Spleen (tissue), 11 donors: Measurements from ENCODE around the gene KIF17. TPM values are rescaled to one million over a fixed set of nuclear protein-coding genes. Genes with fewer than 3 reads are reported as not detected.
A peak's percentile ranks its signal among the peaks of the same experiment; 100 is the strongest.

Experiments
- DNase-seq: peaks from one replicate; pipeline ENCODE4 v3.0.0-alpha.2; 2020
- H3K27ac ChIP-seq, 8 donors: fragments of 200-600 bp; sonication (generic) in 7 of 8; 1 replicate in 4 of 8; 2 replicates in 4 of 8; pipeline versions ENCODE4 v1.5.0 to v1.8.0; 2016 to 2021; ENCODE audit warnings: inconsistent platforms in 4 of 8, mild to moderate bottlenecking in 4 of 8, moderate library complexity in 1 of 8
- H3K27me3 ChIP-seq, 7 donors: fragments of 200-600 bp; sonication (generic) in 6 of 7; replicated peaks in 1 of 7; 1 replicate in 4 of 7; 2 replicates in 3 of 7; pipeline versions ENCODE4 v1.5.0 to v1.8.0; 2016 to 2021; ENCODE audit warnings: inconsistent platforms in 3 of 7, mild to moderate bottlenecking in 1 of 7
- H3K36me3 ChIP-seq, 6 donors: fragments of 200-600 bp; sonication (generic) in 5 of 6; 1 replicate in 4 of 6; 2 replicates in 2 of 6; pipeline versions ENCODE4 v1.5.0 to v1.8.0; 2016 to 2021; ENCODE audit warnings: inconsistent platforms in 2 of 6
- H3K4me1 ChIP-seq, 6 donors: fragments of 200-600 bp; sonication (generic) in 5 of 6; 1 replicate in 3 of 6; 2 replicates in 3 of 6; pipeline versions ENCODE4 v1.5.0 to v1.8.0; 2016 to 2021; ENCODE audit warnings: inconsistent platforms in 3 of 6
- H3K4me3 ChIP-seq, 8 donors: fragments of 200-600 bp; sonication (generic) in 7 of 8; 1 replicate in 4 of 8; 2 replicates in 4 of 8; pipeline versions ENCODE4 v1.5.0 to v1.8.0; 2016 to 2021; ENCODE audit warnings: inconsistent platforms in 4 of 8, mild to moderate bottlenecking in 4 of 8, moderate library complexity in 2 of 8
- H3K9me3 ChIP-seq, 8 donors: fragments of 200-600 bp; sonication (generic) in 7 of 8; 1 replicate in 4 of 8; 2 replicates in 4 of 8; pipeline versions ENCODE4 v1.5.0 to v1.8.0; 2016 to 2021; ENCODE audit warnings: inconsistent platforms in 4 of 8
- POLR2A ChIP-seq, 3 donors: fragments of 450-650 bp; IDR thresholded peaks; one replicate each; pipeline ENCODE4 v1.5.1; 2017; ENCODE audit warnings: antibody characterized with exemption in 3 of 3, mild to moderate bottlenecking in 1 of 3
- POLR2AphosphoS5 ChIP-seq, 3 donors: sonication (generic); formaldehyde crosslinking; IDR thresholded peaks; one replicate each; pipeline ENCODE4 v1.5.1; 2017; ENCODE audit warnings: antibody characterized with exemption in 3 of 3
- WGBS, 5 donors: extraction: QIAGEN DNeasy Blood & Tissue Kit in 3 of 5; methylation state at CpG; one replicate each; pipeline versions ENCODE4 v1.1.5 to v1.1.7; 2013 to 2018; 5-methylcytosine and 5-hydroxymethylcytosine counted together
- intact Hi-C: fragments of 100-400 bp; cut with DNase I; formaldehyde crosslinking; loops from one replicate; pipeline ENCODE4 v1.15.0; 2023; ENCODE audit warnings: low total_unique reads
- polyA plus RNA-seq, 3 donors: library from polyadenylated mRNA; stranded (reverse); fragments of 200-250 nt; gene quantifications; one replicate each; pipeline ENCODE4 v1.2.1, GENCODE V29; 2013
- total RNA-seq, 7 donors: library from RNA; depleted of rRNA in 3 of 7; stranded (reverse); fragments of >200 nt in 3 of 7; fragmentation: NEBNext Ultra II Directional in 4 of 7; extraction: Animal tissue kit (Norgen Biotek cat#: 25700) in 4 of 7; gene quantifications; one replicate each; pipeline versions ENCODE4 v1.1.0 to v1.2.1, GENCODE V29; 2016 to 2021
- TF ChIP-seq, protein P1 (sequence below), 11 experiments: fragments of 200-600 bp in 7 of 11; fragments of 450-650 bp in 4 of 11; sonication (generic) in 4 of 11; IDR thresholded peaks in 8 of 11; conservative IDR thresholded peaks in 3 of 11; 1 replicate in 7 of 11; 2 replicates in 4 of 11; pipeline versions ENCODE4 v1.4.0 to v1.8.0; 2016 to 2021; ENCODE audit warnings: antibody characterized with exemption in 11 of 11, inconsistent platforms in 4 of 11, mild to moderate bottlenecking in 1 of 11
- donor health status: healthy with polysubstance abuse.
- donor health status: DM: no; HTN: no; CAD: no; lungs with moderate emphysema.
- donor health status: DM: no; HTN: no; CAD: no.
- donor health status: Bipolar disorder and iron deficiency.
- donor health status: healthy.
- donor health status: DM: no; HTN: no; CAD: no.
- donor health status: DM: yes; HTN: yes; CAD: no.

Gene KIF17
- total and polyA plus RNA-seq, 10 donors, result 8.3 to 82.2 (median 47.6) TPM

DNA sequence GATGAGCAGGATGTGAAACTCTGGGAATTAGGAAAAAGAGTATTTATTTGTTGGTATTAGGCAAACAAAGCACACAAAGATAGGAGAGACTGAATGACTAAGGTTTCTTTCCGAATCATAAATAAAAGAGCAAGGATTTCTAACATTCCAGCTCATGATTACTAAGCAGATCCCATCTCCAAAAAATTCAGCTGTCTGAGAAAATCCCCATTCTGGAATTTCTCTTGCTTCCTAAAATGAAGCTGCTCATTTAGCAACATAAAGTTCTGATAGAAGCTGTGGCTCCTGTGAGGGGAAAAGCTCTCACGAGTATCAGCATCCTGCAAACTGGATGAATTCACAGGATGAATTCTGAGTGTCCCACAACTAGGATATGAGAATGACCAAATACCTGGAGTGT is 21.4 kb upstream of the KIF17 start:
- peaks cover 5 to 86% (median 45%) of the 10 kb centered on the region in 6 donors for H3K36me3 ChIP-seq
- no peaks in the 10 kb centered on the region for H3K27me3 ChIP-seq
- intact Hi-C loops, result no loop called here
- no peak overlapping the region for H3K27ac ChIP-seq
- no peaks in the 10 kb centered on the region for H3K9me3 ChIP-seq
- no peak for TF ChIP-seq POLR2A (IDR thresholded peaks at IDR 0.05)
- TF ChIP-seq POLR2AphosphoS5 (IDR thresholded peaks at IDR 0.05), result no peak
- TF ChIP-seq, protein P1, sequence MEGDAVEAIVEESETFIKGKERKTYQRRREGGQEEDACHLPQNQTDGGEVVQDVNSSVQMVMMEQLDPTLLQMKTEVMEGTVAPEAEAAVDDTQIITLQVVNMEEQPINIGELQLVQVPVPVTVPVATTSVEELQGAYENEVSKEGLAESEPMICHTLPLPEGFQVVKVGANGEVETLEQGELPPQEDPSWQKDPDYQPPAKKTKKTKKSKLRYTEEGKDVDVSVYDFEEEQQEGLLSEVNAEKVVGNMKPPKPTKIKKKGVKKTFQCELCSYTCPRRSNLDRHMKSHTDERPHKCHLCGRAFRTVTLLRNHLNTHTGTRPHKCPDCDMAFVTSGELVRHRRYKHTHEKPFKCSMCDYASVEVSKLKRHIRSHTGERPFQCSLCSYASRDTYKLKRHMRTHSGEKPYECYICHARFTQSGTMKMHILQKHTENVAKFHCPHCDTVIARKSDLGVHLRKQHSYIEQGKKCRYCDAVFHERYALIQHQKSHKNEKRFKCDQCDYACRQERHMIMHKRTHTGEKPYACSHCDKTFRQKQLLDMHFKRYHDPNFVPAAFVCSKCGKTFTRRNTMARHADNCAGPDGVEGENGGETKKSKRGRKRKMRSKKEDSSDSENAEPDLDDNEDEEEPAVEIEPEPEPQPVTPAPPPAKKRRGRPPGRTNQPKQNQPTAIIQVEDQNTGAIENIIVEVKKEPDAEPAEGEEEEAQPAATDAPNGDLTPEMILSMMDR (IDR thresholded peaks at IDR 0.05 in 8 of 11, conservative IDR thresholded peaks at IDR 0.05 in 3 of 11), result no peak
- no peak for DNase-seq
- WGBS, 5 donors, result 82 to 99% (median 89%) methylated on average over 2 of the region's 2 CpGs
- no peak overlapping the region for H3K4me3 ChIP-seq
- no peaks in the 10 kb centered on the region for H3K4me1 ChIP-seq

DNA sequence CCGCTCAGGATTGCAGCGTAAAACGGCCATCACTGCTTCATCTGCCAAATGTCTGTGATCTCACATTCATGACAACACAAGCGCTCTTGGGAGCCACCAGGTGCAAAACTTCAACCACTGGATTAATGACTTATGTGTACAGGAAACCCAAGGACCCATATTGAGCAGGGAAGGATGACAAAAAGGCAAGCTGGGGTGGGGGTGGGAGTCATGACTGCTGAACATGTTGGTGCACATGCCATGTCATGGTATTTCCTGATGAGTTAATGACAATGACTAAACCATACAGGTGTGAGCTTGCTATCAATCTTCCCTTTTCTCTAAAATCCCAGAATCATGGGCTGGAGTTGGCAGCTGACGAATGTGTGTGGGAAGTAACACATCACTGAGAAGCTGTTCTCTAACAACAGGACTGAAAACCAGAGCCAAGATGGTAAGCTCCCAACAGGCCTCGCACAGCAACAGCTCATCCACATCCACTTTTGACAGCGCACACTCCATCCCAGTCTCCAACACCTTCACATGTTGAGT is 17.8 kb upstream of the KIF17 start:
- WGBS, 5 donors, result 91 to 97% (median 94%) methylated on average over 7 of the region's 7 CpGs
- no peak for DNase-seq
- H3K4me3 ChIP-seq, result no peak overlapping the region
- H3K4me1 ChIP-seq, result peaks cover 4 to 32% (median 25%) of the 10 kb centered on the region in 6 donors
- H3K27ac ChIP-seq, result no peak overlapping the region
- peaks cover 0 to 29% (median 23%) of the 10 kb centered on the region in 7 donors for H3K27me3 ChIP-seq
- no peaks in the 10 kb centered on the region for H3K9me3 ChIP-seq
- intact Hi-C loops, result no loop called here
- peaks cover 0 to 50% (median 17%) of the 10 kb centered on the region in 6 donors for H3K36me3 ChIP-seq
- TF ChIP-seq, protein P1 (IDR thresholded peaks at IDR 0.05 in 8 of 11, conservative IDR thresholded peaks at IDR 0.05 in 3 of 11), result no peak
- TF ChIP-seq POLR2AphosphoS5 (IDR thresholded peaks at IDR 0.05), result no peak
- TF ChIP-seq POLR2A (IDR thresholded peaks at IDR 0.05), result no peak

DNA sequence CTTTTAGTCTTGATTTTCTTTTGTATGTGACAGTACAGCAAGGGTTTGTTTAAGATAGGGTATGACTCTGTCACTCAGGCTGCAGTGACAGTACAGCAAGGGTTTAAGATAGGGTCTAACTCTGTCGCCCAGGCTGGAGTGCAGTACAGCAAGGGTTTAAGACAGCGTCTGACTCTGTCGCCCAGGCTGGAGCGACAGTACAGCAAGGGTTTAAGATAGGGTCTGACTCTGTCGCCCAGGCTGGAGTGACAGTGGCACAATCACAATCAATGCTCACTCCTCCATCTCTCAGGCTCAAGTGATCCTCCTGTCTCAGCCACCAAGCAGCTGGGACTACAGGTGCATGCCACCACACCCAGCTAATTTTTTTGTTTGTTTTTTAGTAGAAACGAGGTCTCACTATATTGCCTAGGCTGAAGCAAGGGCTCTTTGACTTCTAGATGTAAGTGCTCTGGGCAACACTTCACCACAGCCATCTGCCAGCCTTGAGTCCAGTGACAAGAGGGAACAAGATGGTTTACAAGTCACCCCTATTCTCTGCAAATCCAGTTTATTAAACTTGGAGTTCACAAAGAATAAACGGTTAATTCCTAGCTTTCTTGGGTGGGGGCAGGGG is 15.7 kb upstream of the KIF17 start:
- intact Hi-C loops, result no loop called here
- Histone ChIP-seq H3K4me3 (peak overlapping the region in 5 of 8 donors; percentile 57 to 84 (median 61)), H3K36me3 (peaks cover 0 to 28% (median 8%) of the 10 kb centered on the region in 6 donors), H3K27me3 (peaks cover 0 to 50% (median 28%) of the 10 kb centered on the region in 7 donors), H3K27ac (no peak overlapping the region), H3K9me3 (no peaks in the 10 kb centered on the region), H3K4me1 (peaks cover 4 to 42% (median 28%) of the 10 kb centered on the region in 6 donors)
- DNase-seq, result no peak
- TF ChIP-seq, protein P1 (IDR thresholded peaks at IDR 0.05 in 8 of 11, conservative IDR thresholded peaks at IDR 0.05 in 3 of 11), result peak in 1 of 11 experiments; percentile 1
- TF ChIP-seq POLR2AphosphoS5 (IDR thresholded peaks at IDR 0.05), result no peak
- WGBS, 5 donors, result 24 to 41% (median 28%) methylated on average over 7 of the region's 7 CpGs

DNA sequence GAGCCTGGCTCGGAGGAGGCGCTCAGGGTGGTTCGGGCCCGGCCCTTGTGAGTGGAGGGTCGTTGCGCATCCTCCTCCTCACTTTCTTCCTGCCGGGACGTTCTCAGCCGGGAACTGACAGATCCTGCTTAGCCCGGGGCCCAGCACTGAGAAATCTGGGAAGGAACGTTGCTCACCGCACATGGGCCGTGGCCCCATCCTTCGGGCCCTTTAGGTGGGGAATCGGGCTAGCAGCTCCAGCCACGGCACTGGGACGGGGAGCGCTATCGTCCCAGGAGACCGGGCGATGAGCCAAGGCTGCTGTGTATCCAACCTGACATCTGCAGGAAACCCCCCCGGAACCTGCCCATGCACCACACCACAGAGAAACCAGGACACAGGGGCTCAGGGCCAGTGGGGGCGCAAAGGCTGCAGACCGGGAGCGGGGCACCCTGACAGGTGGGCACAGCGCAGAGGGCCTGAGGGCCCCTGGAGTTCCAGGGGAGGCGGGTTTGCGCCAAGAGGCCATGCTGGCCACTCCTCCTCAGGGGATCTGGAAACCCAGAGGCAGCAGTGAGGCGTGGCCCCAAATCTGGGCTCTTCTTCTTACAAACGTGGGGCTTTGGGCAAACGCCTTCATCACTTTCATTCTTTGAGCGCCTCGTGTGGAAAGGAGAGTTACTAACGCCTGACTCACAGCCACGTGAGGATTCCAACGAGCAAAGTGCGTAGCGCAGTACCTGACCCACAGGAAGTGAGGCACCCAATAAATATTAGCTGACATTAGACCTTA is 15.0 kb upstream of the KIF17 start, which contains the start of gene SH2D5:
TSS of gene SH2D5 (minus strand) at position 116 of the 772 bp plus-strand sequence. CDS start 4,659 bp downstream, outside the sequence.
- intact Hi-C loops, result no loop called here
- WGBS, 5 donors, result 1 to 2% (median 1%) methylated on average over 19 to 38 of the region's 38 CpGs
- Histone ChIP-seq H3K4me1 (peaks cover 4 to 42% (median 28%) of the 10 kb centered on the region in 6 donors), H3K36me3 (peaks cover 0 to 22% (median 4%) of the 10 kb centered on the region in 6 donors), H3K27me3 (peaks cover 0 to 57% (median 28%) of the 10 kb centered on the region in 7 donors), H3K27ac (no peak within 1 kb of the TSS), H3K9me3 (no peaks in the 10 kb centered on the region), H3K4me3 (peak within 1 kb of the TSS; percentile 37 to 84 (median 60))
- TF ChIP-seq, protein P1 (IDR thresholded peaks at IDR 0.05 in 8 of 11, conservative IDR thresholded peaks at IDR 0.05 in 3 of 11), result peak in 7 of 11 experiments; percentile 18 to 46 (median 25)
- TF ChIP-seq POLR2AphosphoS5 (IDR thresholded peaks at IDR 0.05), result peak in 2 of 3 donors; percentile 42 to 55
- TF ChIP-seq POLR2A (IDR thresholded peaks at IDR 0.05), result no peak
- no peak for DNase-seq
